HL-60 (cell line): Measurements from ENCODE around the gene DLEC1.

Experiments used
- DNase-seq, 2 experiments: peaks; one replicate each; pipeline ENCODE4 v3.0.0-alpha.2; 2010 to 2020; ENCODE audit warnings: low read depth in 1 of 2, low spot score in 1 of 2
- H3K27ac ChIP-seq: fragments of 250-450 bp; sonication (Bioruptor Pico); replicated peaks from 2 replicates; pipeline ENCODE4 v1.5.1; 2020; ENCODE audit warnings: mild to moderate bottlenecking, moderate library complexity
- H3K27me3 ChIP-seq: fragments of 250-450 bp; sonication (Bioruptor Pico); 2 replicates; pipeline ENCODE4 v1.5.1; 2021; ENCODE audit warnings: mild to moderate bottlenecking, moderate library complexity; ENCODE audit not compliant: insufficient read depth, poor library complexity, severe bottlenecking
- H3K4me3 ChIP-seq: replicated peaks from 2 replicates; pipeline ENCODE4 v1.5.1; 2011; ENCODE audit warnings: mild to moderate bottlenecking, control low read depth, low read length; ENCODE audit not compliant: insufficient read depth
- GABPA ChIP-seq: IDR thresholded peaks from 2 replicates; pipeline ENCODE4 v1.6.1; 2012; ENCODE audit warnings: low read depth
- POLR2AphosphoS5 ChIP-seq: IDR thresholded peaks from 2 replicates; pipeline ENCODE4 v1.6.1; 2012; ENCODE audit warnings: low read depth
- SPI1 ChIP-seq: IDR thresholded peaks from 2 replicates; pipeline ENCODE4 v1.6.1; 2012; ENCODE audit warnings: low read depth, mild to moderate bottlenecking, borderline replicate concordance
- TF ChIP-seq, protein P1 (sequence below): IDR thresholded peaks from one replicate; pipeline ENCODE4 v1.5.1; 2011; ENCODE audit warnings: low read length, control low read depth, inconsistent platforms; ENCODE audit not compliant: insufficient read depth
- TF ChIP-seq, protein P2 (sequence below): IDR thresholded peaks from 2 replicates; pipeline ENCODE4 v1.6.1; 2012; ENCODE audit warnings: low read depth; ENCODE audit not compliant: insufficient replicate concordance

DLEC1 gene

DNA sequence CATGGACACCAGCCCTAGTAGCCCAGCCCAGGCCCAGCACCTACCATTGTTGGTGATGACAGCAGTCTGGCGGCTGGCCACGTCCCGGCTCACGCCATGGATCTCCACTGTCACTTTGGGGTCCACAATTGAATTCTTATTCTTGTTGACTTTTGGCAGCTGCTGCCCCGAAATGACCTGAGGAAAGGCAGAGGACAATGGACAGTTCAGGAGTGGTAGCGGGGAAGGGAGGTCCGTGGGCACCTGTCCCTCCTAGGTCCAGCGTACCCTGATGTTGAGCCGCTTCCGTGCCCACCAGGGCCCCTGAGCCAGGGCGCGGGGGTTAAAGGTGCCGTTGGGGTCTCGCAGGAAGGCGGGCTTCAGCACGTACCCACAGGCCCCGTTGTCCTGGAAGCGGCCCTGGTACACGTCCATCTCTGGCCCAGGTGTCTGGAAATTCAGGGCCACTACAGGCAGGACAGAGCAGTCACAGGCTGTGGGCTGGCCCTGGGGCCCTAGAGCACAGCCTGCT is 30.8 kb upstream of the DLEC1 start:
- TF ChIP-seq, protein P1, sequence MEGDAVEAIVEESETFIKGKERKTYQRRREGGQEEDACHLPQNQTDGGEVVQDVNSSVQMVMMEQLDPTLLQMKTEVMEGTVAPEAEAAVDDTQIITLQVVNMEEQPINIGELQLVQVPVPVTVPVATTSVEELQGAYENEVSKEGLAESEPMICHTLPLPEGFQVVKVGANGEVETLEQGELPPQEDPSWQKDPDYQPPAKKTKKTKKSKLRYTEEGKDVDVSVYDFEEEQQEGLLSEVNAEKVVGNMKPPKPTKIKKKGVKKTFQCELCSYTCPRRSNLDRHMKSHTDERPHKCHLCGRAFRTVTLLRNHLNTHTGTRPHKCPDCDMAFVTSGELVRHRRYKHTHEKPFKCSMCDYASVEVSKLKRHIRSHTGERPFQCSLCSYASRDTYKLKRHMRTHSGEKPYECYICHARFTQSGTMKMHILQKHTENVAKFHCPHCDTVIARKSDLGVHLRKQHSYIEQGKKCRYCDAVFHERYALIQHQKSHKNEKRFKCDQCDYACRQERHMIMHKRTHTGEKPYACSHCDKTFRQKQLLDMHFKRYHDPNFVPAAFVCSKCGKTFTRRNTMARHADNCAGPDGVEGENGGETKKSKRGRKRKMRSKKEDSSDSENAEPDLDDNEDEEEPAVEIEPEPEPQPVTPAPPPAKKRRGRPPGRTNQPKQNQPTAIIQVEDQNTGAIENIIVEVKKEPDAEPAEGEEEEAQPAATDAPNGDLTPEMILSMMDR = no peak
- TF ChIP-seq, protein P2, sequence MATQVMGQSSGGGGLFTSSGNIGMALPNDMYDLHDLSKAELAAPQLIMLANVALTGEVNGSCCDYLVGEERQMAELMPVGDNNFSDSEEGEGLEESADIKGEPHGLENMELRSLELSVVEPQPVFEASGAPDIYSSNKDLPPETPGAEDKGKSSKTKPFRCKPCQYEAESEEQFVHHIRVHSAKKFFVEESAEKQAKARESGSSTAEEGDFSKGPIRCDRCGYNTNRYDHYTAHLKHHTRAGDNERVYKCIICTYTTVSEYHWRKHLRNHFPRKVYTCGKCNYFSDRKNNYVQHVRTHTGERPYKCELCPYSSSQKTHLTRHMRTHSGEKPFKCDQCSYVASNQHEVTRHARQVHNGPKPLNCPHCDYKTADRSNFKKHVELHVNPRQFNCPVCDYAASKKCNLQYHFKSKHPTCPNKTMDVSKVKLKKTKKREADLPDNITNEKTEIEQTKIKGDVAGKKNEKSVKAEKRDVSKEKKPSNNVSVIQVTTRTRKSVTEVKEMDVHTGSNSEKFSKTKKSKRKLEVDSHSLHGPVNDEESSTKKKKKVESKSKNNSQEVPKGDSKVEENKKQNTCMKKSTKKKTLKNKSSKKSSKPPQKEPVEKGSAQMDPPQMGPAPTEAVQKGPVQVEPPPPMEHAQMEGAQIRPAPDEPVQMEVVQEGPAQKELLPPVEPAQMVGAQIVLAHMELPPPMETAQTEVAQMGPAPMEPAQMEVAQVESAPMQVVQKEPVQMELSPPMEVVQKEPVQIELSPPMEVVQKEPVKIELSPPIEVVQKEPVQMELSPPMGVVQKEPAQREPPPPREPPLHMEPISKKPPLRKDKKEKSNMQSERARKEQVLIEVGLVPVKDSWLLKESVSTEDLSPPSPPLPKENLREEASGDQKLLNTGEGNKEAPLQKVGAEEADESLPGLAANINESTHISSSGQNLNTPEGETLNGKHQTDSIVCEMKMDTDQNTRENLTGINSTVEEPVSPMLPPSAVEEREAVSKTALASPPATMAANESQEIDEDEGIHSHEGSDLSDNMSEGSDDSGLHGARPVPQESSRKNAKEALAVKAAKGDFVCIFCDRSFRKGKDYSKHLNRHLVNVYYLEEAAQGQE = no peak
- TF ChIP-seq GABPA = no peak
- TF ChIP-seq POLR2AphosphoS5 = no peak
- no peak for TF ChIP-seq SPI1
- H3K4me3 ChIP-seq = no peak overlapping the region
- no peak overlapping the region for H3K27ac ChIP-seq
- no peaks in the 10 kb centered on the region for H3K27me3 ChIP-seq
- DNase-seq = no peak

DNA sequence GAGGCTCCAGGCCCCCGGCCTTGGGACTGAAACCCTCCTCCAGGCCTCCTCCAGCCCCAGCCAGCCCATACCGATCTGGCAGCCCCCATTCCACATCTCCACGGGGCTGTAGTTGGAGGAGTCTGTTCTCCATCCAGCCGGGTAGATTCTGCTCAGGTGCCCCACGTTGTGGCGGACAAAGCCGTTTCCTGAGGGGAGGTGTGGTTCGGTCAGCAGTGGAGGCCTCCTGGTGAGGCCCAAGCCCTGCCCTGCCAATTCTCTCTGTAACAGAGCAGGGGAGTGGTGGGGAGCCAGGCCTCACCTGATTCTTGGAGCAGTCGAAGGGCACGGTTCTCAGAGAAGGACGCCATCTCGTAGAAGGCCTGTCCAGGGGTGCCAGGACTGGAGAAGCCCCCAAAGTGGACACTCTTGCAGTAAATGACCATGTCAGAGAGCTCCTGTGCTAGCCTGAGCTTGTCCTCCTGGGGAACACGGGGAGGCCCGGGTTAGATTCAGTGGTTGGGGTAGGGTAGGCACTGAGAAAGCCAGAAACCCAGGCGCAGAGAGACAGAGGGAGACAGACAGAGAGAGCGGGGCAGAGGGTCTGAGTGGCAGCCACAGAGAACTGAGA is 29.9 kb upstream of the DLEC1 start:
- TF ChIP-seq, protein P1 = no peak
- TF ChIP-seq, protein P2 = no peak
- TF ChIP-seq GABPA = no peak
- TF ChIP-seq SPI1 = no peak
- no peak for TF ChIP-seq POLR2AphosphoS5
- Histone ChIP-seq H3K27ac (no peak overlapping the region), H3K27me3 (no peaks in the 10 kb centered on the region)

DNA sequence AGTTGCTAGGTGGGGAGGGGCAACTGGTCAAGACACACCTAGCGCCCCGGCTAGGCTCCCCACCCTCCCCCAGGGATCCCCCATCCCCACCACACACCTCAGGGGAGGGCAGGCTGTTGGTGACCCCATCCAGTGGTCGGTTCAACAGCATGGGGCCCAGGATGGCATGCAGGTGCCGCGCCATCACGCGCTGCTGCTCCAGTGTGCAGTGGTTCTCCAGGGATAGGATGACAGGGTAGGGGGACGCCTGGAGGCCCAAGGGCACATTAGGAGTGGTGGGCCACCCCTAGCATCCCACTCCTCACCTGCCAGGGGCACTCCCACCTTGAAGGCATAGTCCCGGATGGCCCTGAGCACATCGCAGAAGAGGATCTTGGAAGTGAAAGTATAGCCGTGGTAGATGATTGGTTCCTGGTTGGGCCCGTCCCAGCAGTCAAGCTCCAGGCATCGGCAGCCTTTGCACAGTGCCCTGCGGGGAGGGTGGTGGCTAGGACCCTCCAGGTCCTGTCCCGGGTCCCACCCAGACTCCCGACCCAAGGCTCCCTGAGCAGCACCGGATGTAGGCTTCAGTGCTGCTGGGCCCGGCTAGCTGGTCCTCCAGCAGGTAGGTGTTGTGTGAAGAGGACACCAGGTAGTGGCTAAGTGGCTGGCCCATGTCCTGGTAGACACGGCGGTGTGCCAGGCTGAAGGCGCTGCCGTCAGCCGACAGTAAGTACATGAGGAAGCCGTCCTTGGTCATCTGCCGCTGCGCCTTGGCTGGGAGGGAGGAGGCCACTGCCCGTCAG is 29.0 kb upstream of the DLEC1 start:
- TF ChIP-seq GABPA = no peak
- TF ChIP-seq, protein P1 = no peak
- no peak for TF ChIP-seq SPI1
- TF ChIP-seq, protein P2 = no peak
- no peak; the same call in 1 of the 2 replicates for TF ChIP-seq POLR2AphosphoS5
- Histone ChIP-seq H3K27ac (no peak overlapping the region), H3K4me3 (no peak overlapping the region), H3K27me3 (no peaks in the 10 kb centered on the region)
- no peak for DNase-seq

More for the DNA sequence above, 29.9 kb upstream of the DLEC1 start:
- no peak overlapping the region for H3K4me3 ChIP-seq
- DNase-seq = no peak
